ENCODE results near the gene PPP1R9A. TPM values are rescaled to one million over a fixed set of nuclear protein-coding genes. Genes with fewer than 3 reads are reported as not detected.

The PPP1R9A gene
- total and polyA plus RNA-seq, 4 donors = 2.2 to 59.1 (median 14.6) TPM

DNA sequence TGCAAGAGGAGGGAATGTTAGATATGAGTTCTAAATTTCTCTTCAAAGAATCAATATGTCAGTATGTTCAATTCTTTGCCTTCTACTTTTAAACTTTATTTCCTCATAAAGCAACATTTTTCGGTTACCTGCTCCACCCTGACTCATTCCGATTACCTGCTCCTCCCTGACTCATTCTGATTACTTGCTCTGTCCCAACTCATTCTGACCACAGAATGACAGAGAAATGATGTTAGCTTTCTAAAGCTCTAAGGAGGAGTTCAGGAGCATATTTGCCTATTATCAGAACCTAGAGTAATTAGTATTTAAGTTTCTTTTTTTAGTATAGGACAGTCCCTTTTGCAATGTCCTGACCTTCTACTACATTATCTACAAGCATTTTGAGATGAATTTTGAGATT is 24.5 kb upstream of the PPP1R9A start:
- Histone ChIP-seq H3K4me3 (no peak overlapping the region), H3K4me1 (ENCODE audit: control insufficient read depth in 5 of 5, insufficient read depth in 5 of 5, low read length in 5 of 5) (peaks cover 0 to 1% (median 0%) of the 10 kb centered on the region in 5 donors), H3K36me3 (ENCODE audit: control insufficient read depth in 4 of 4, insufficient read depth in 4 of 4, low read length in 4 of 4) (no peaks in the 10 kb centered on the region), H3K27me3 (ENCODE audit: control insufficient read depth in 3 of 3, insufficient read depth in 3 of 3, low read length in 2 of 3) (no peaks in the 10 kb centered on the region), H3K9me3 (ENCODE audit: control insufficient read depth in 4 of 4, insufficient read depth in 3 of 4, low read length in 3 of 4) (peaks cover 0 to 7% (median 3%) of the 10 kb centered on the region in 4 donors), H3K27ac (ENCODE audit: low read depth in 1 of 2, low read length in 1 of 2) (no peak overlapping the region), H3K9ac (ENCODE audit: insufficient read depth in 1 of 2, low read length in 2 of 2) (no peak overlapping the region)
- 69 to 93% methylated on average over 2 of the region's 2 CpGs for WGBS, 2 donors
- DNase-seq (no peak), ATAC-seq (ENCODE audit: insufficient read depth, low FRiP score) (no peak)
- TF ChIP-seq, protein P1, sequence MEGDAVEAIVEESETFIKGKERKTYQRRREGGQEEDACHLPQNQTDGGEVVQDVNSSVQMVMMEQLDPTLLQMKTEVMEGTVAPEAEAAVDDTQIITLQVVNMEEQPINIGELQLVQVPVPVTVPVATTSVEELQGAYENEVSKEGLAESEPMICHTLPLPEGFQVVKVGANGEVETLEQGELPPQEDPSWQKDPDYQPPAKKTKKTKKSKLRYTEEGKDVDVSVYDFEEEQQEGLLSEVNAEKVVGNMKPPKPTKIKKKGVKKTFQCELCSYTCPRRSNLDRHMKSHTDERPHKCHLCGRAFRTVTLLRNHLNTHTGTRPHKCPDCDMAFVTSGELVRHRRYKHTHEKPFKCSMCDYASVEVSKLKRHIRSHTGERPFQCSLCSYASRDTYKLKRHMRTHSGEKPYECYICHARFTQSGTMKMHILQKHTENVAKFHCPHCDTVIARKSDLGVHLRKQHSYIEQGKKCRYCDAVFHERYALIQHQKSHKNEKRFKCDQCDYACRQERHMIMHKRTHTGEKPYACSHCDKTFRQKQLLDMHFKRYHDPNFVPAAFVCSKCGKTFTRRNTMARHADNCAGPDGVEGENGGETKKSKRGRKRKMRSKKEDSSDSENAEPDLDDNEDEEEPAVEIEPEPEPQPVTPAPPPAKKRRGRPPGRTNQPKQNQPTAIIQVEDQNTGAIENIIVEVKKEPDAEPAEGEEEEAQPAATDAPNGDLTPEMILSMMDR (IDR thresholded peaks at IDR 0.05; ENCODE audit: control extremely low read depth, extremely low read depth) = no peak

- no peak overlapping the region for H3K27ac ChIP-seq (ENCODE audit: low read depth in 1 of 2, low read length in 1 of 2)
- H3K9ac ChIP-seq (ENCODE audit: insufficient read depth in 1 of 2, low read length in 2 of 2) = no peak overlapping the region
- peaks cover 0 to 3% (median 0%) of the 10 kb centered on the region in 5 donors for H3K4me1 ChIP-seq (ENCODE audit: control insufficient read depth in 5 of 5, insufficient read depth in 5 of 5, low read length in 5 of 5)
- DNase-seq (no peak), ATAC-seq (ENCODE audit: insufficient read depth, low FRiP score) (no peak)
- TF ChIP-seq, protein P1 (IDR thresholded peaks at IDR 0.05; ENCODE audit: control extremely low read depth, extremely low read depth) = no peak
- no peak overlapping the region for H3K4me3 ChIP-seq
- peaks cover 0 to under 1% (median under 1%) of the 10 kb centered on the region in 4 donors for H3K9me3 ChIP-seq (ENCODE audit: control insufficient read depth in 4 of 4, insufficient read depth in 3 of 4, low read length in 3 of 4)
- H3K36me3 ChIP-seq (ENCODE audit: control insufficient read depth in 4 of 4, insufficient read depth in 4 of 4, low read length in 4 of 4) = no peaks in the 10 kb centered on the region
- 86 to 94% methylated on average over 1 of the region's 1 CpG for WGBS, 2 donors
- H3K27me3 ChIP-seq (ENCODE audit: control insufficient read depth in 3 of 3, insufficient read depth in 3 of 3, low read length in 2 of 3) = no peaks in the 10 kb centered on the region
Measured at GRCh38 chr7:94883616-94884015, 23.8 kb upstream of the PPP1R9A start.

- peaks cover 0 to 11% (median 0%) of the 10 kb centered on the region in 5 donors for H3K4me1 ChIP-seq (ENCODE audit: control insufficient read depth in 5 of 5, insufficient read depth in 5 of 5, low read length in 5 of 5)
- no peaks in the 10 kb centered on the region for H3K36me3 ChIP-seq (ENCODE audit: control insufficient read depth in 4 of 4, insufficient read depth in 4 of 4, low read length in 4 of 4)
- no peaks in the 10 kb centered on the region for H3K27me3 ChIP-seq (ENCODE audit: control insufficient read depth in 3 of 3, insufficient read depth in 3 of 3, low read length in 2 of 3)
- no peaks in the 10 kb centered on the region for H3K9me3 ChIP-seq (ENCODE audit: control insufficient read depth in 4 of 4, insufficient read depth in 3 of 4, low read length in 3 of 4)
- H3K27ac ChIP-seq (ENCODE audit: low read depth in 1 of 2, low read length in 1 of 2) = no peak overlapping the region
- ATAC-seq (ENCODE audit: insufficient read depth, low FRiP score) (no peak), DNase-seq (peak in 2 of 3 donors; percentile 33 to 38)
- WGBS, 2 donors = 16 to 20% methylated on average over 5 of the region's 5 CpGs
- no peak overlapping the region for H3K9ac ChIP-seq (ENCODE audit: insufficient read depth in 1 of 2, low read length in 2 of 2)
- TF ChIP-seq, protein P1 (IDR thresholded peaks at IDR 0.05; ENCODE audit: control extremely low read depth, extremely low read depth) = no peak
- no peak overlapping the region for H3K4me3 ChIP-seq
Measured at GRCh38 chr7:94888551-94888950, 18.8 kb upstream of the PPP1R9A start.

DNA sequence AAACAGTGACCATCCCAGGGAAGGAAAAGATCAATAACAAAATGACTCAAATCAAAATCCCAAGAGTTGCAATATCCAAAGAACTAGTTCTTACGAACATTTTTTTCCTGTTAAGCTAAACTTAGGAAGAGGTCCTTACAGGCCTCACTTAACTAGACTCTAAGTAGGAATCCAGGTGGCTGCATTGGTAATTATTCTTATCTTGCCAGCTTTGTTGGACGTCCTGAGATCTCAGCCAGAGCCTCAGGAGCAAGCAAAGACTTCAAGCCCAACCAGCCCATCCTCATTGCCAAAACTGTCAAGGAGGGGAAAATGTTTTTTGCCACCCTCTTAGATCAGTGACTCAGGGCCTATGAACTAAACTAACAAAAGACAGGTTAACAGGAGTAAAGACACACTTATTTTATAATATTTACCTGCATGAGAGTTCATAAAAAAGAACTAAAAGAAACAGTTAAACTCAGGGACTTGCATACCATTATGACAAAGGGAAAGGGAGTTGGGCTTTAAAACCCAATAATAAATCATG is 18.3 kb upstream of the PPP1R9A start:
- H3K36me3 ChIP-seq (ENCODE audit: control insufficient read depth in 4 of 4, insufficient read depth in 4 of 4, low read length in 4 of 4) = no peaks in the 10 kb centered on the region
- H3K4me3 ChIP-seq = no peak overlapping the region
- no peaks in the 10 kb centered on the region for H3K27me3 ChIP-seq (ENCODE audit: control insufficient read depth in 3 of 3, insufficient read depth in 3 of 3, low read length in 2 of 3)
- H3K27ac ChIP-seq (ENCODE audit: low read depth in 1 of 2, low read length in 1 of 2) = peak overlapping the region in 1 of 2 donors; percentile 22
- no peaks in the 10 kb centered on the region for H3K9me3 ChIP-seq (ENCODE audit: control insufficient read depth in 4 of 4, insufficient read depth in 3 of 4, low read length in 3 of 4)
- TF ChIP-seq, protein P1 (IDR thresholded peaks at IDR 0.05; ENCODE audit: control extremely low read depth, extremely low read depth) = no peak
- no peak for DNase-seq
- H3K4me1 ChIP-seq (ENCODE audit: control insufficient read depth in 5 of 5, insufficient read depth in 5 of 5, low read length in 5 of 5) = peaks cover 0 to 11% (median 0%) of the 10 kb centered on the region in 5 donors
- no peak for ATAC-seq (ENCODE audit: insufficient read depth, low FRiP score)
- 51 to 68% methylated on average over 2 of the region's 2 CpGs for WGBS, 2 donors
- H3K9ac ChIP-seq (ENCODE audit: insufficient read depth in 1 of 2, low read length in 2 of 2) = no peak overlapping the region

Measured in lung (tissue), 12 donors.